Hepatic stellate cell (primary cell): ENCODE measurements around the gene DOCK8.
"Not testable (repeated sequence)": the region's sequence is repeated elsewhere in the genome, so short reads cannot be mapped to it uniquely, and the experiment has no call there.

Experiments
- DNase-seq: peaks from one replicate; pipeline ENCODE4 v3.0.0; 2011; ENCODE audit warnings: low spot score

Gene DOCK8

GRCh38 chr9:214648-215493, at the start of gene DOCK8:
DOCK8 (plus strand) TSS chr9:214865; CDS start chr9:214977, 112 bp downstream.
- DNase-seq = peak; percentile 9

DNA sequence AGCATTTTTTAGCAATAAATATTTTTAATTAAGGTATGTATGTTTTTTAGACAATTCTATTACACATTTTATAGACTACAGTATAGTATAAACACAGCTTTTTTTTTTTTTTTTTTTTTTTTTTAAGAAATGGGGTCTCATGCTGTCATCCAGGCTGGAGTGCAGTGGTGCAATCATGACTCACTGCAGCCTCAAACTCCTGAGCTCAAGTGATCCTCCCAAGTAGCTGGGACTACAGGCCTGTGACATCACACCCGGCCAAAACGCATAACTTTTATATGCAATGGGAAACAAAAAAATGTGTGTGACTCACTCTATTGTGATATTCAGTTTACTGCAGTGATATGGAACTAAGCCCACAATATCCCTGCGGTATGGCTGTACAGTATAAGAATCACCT, 44.9 kb upstream of the DOCK8 start:
- not testable (repeated sequence) for DNase-seq

- DNase-seq = not testable (repeated sequence)
Observed at GRCh38 chr9:178140-178825, 36.4 kb upstream of the DOCK8 start.

DNA sequence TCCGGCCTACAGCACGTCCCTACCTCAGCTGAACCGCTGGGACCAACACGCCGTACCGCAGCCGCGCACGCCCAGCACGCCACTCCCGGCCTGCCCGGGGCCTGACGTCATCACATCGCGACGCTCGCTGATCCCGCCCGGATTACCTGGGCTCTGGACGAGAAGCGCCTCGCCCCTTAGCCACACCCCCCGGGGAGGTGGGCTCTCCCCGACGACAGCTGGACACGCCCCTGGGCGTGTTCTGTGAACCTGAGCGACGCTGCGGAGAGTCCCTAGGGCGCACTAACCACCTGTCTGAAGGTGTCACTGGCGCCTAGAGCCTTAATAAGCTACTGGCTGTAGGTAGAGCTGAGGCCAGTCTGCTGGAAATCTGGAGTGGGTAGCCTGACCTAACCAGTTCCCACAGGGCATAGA, 35.7 kb upstream of the DOCK8 start, which contains the start of gene ZNG1A:
ZNG1A (minus strand) TSS at position 87 of the 414 bp plus-strand sequence. CDS start 87 bp downstream, outside the sequence.
- DNase-seq = not testable (repeated sequence)

DNA sequence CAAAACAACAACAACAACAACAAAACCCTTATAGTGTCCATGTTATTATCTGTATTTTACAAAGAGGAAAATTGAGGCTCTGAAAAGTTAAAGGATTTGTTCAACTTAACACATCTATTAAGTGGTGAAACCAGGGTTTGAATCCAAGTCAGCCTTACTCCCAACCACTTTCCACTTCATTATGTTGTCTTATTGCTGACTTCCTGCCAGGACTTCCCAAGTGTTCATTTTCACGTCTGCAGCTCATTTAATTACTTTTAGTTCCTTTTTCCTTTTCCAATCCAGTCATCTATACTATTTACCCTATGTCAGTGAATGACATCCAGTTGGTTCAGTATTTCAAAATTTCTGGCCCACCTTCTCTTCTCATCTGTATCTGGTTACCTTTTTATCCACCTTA, 15.1 kb upstream of the DOCK8 start:
- DNase-seq = not testable (repeated sequence)

DNA sequence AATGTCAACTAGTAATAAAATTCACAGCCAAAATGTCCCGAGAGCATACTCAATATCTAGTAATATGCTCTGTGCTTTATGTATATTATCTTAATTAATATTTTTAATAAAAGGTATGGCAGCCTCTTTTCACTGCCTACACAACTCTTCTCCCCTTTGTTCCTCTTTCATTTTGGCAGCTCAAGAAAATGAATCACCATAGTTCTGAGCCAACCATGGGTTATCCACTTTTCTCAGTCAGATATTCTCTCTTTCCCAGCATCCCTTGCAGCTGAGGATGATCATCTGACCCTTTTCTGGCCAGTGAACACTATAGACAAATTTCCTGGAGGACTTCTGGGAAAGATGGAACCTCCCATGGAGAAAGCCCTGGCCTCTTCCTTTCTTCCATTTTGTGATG, 8.2 kb upstream of the DOCK8 start:
- no peak for DNase-seq

DNA sequence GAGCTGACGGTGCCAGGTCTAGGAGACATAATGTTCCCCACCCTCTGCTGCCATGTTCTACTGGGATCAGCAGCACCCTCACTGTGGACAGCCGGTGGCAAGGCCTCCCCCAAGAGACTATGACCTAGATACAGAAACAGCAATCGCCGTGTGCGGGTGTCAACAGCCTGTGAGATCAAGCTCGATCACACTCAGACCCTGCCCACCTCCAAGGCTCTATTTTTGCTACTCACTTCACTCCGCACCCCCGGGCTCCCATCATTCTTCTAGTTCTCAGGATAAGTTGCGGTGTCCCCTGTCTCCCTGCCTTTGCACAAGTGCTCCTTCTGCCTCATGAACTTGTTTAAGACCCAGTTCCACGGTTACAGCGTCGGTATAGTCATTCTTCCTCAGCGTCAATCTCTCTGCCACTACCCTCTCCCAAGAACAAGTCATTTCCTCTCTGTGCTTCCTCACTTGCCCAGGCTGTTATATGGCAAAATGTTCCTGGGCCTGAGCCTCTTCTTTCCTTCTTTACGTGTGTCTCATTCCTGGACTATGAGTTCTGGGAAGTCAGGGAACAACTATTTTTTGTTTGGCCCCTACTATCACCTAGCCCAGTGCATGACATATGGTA, 5.4 kb upstream of the DOCK8 start:
- no peak for DNase-seq

- DNase-seq = no peak
Observed at GRCh38 chr9:211036-211435, 3.6 kb upstream of the DOCK8 start.

- DNase-seq = no peak
Observed at GRCh38 chr9:211557-211956, 3.1 kb upstream of the DOCK8 start.

DNA sequence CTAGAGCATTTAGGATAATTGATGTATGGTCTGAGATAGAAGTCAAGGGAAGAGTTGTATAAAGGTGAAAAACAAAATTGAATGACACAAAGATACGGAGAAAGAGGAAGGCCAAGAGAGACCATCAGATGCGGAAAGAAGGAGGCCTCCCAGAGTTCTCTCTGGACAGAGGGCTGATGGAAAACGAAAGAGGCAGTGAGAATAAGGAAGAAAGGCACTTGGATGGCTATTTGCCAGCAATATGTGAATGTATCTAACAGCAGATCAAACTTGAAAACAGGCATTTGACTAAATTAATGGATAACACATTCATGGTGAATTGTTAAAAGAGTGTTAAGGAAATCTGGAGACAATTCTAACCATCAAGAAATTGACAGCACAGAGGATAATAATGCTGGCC, 2.4 kb upstream of the DOCK8 start:
- no peak for DNase-seq

- DNase-seq = not testable (repeated sequence)
Observed at GRCh38 chr9:213901-214300, 764 bp upstream of the DOCK8 start.

DNA sequence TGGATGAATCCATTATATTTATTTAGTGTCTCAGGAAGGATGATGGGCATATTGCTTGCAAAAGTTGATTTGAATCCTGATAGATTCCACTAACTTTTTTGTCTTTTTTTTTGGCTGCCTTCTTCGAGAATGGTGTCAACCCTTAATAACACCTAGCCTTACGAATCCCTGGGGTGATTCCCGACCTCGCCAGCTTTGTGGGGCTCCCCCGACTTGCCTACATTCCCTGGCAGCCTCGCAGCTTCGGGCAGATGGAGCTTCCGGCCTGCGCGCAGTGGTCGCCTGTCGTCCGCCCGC, 366 bp upstream of the DOCK8 start:
- DNase-seq = no peak

GRCh38 chr9:215631-216155, 1.0 kb downstream of the DOCK8 start:
- no peak for DNase-seq

- no peak for DNase-seq
Observed at GRCh38 chr9:216866-217265, 2.2 kb downstream of the DOCK8 start.

DNA sequence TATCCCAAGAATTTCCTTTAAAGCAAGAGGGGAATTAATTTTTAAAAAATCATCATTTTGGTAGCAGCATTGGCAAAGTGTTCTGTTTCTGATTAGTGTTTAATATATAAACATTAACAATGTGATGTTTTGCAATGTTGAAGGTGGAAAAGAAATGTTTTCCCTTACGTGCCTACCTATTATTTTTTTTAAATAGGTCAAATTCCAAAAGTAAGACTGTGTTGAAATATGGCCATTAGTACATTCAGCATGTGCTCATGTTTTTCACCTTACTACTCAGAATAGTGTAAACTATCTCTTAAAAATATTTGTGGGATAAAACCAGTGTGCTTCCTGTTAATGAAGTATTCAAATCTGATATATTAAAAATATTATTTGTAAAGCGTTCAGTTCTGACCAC, 3.3 kb downstream of the DOCK8 start:
- DNase-seq = no peak

DNA sequence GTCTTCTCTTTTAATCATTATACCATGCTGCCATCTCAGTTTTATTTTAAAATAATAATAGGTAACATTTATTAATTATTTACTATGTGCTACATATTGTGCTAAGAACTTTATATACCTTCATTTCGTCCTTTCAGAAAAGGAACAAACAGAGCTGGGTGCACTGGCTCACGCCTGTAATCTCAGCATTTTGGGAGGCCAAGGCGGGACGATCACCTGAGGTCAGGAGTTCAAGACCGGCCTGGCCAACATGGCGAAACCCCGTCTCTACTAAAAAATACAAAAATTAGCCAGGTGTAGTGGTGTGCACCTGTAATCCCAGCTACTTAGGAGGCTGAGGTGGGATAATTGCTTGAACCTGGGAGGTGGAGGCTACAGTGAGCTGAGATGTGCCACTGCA, 4.4 kb downstream of the DOCK8 start:
- DNase-seq = not testable (repeated sequence)

GRCh38 chr9:219670-220365, 5.2 kb downstream of the DOCK8 start:
- DNase-seq = no peak

DNA sequence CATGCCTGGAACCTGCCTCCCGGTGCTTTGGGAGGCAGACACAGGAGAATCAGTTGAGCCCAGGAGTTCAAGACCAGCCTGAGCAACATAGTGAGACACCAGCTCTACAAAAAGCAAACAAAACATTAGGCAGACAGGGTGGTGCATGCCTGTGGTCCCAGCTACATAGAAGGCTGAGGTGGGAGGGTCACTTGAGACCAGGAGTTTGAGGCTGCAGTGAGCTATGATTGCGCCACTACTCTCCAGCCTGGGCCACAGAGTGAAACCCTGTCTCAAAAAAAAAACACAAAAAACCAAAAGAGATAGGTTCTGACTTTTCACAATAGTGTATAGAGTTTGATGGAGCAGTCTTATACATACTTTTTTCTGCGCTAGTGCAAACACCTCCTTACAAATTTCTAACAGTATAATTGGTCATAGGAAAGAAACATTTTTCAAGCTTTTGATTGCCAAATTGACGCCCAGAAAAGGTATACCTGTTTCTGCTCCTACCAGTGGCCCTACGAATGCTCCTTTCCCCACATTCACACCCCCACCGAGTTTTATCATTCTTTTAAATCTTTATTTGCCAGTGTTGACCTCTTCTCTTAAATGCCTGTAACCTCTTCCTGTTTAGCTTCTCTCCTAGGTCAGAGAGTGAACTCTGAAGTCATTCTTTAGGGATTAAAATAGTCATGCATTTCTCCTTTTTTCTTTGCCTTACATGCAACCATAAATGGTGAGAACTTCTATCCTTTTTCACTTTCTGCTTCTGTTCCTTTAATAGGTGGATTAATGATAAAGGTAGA, 7.5 kb downstream of the DOCK8 start:
- DNase-seq = no peak

GRCh38 chr9:223152-223551, 8.5 kb downstream of the DOCK8 start:
- no peak for DNase-seq

GRCh38 chr9:224026-224425, 9.4 kb downstream of the DOCK8 start:
- no peak for DNase-seq
